ENCODE measurements around the gene PSMA5.

PSMA5 gene

DNA sequence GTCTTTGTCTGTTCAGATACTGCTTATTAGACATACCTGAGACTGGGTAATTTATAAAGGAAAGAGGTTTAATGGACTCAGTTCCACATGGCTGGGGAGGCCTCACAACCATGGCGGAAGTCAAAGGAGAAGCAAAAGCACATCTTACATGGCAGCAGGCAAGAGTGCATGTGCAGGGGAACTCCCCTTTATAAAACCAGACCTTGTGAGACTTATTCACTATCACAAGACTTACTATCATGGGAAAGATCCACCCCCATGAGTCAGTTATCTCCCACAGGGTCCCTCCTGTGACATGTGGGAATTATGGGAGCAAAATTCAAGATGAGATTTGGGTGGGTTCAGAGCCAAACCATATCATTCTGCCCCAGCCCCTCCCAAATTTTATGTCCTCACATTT, 7.1 kb upstream of the PSMA5 start:
- H3K4me3 ChIP-seq (ENCODE audit: low read length): no peak overlapping the region
- TF ChIP-seq, protein P1, sequence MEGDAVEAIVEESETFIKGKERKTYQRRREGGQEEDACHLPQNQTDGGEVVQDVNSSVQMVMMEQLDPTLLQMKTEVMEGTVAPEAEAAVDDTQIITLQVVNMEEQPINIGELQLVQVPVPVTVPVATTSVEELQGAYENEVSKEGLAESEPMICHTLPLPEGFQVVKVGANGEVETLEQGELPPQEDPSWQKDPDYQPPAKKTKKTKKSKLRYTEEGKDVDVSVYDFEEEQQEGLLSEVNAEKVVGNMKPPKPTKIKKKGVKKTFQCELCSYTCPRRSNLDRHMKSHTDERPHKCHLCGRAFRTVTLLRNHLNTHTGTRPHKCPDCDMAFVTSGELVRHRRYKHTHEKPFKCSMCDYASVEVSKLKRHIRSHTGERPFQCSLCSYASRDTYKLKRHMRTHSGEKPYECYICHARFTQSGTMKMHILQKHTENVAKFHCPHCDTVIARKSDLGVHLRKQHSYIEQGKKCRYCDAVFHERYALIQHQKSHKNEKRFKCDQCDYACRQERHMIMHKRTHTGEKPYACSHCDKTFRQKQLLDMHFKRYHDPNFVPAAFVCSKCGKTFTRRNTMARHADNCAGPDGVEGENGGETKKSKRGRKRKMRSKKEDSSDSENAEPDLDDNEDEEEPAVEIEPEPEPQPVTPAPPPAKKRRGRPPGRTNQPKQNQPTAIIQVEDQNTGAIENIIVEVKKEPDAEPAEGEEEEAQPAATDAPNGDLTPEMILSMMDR (conservative IDR thresholded peaks at IDR 0.05; ENCODE audit: low read depth, low read length): no peak
- no peak for DNase-seq (ENCODE audit: low read depth)

DNA sequence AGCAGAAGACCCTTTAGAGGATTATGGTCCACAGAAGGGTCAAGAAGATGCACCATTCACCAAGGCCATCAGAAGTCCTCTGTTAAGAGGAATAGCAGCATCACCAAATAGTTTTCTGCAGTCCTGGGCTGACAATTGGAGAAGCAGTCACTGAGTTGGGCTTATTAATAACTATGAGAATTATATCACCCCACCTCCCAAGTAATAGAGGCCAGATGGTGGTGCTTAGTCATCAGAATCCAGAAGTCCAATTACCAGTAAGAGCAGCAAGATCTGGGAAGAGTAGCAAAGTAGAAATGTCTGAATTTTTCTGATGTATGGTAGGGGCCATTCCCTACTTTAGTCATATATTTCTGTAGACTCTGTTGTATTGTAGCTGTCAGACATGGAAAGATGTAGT, 6.1 kb upstream of the PSMA5 start:
- no peak overlapping the region for H3K4me3 ChIP-seq (ENCODE audit: low read length)
- TF ChIP-seq, protein P1 (conservative IDR thresholded peaks at IDR 0.05; ENCODE audit: low read depth, low read length): no peak
- DNase-seq (ENCODE audit: low read depth): no peak

- DNase-seq (ENCODE audit: low read depth): no peak
- TF ChIP-seq, protein P1 (conservative IDR thresholded peaks at IDR 0.05; ENCODE audit: low read depth, low read length): no peak
- peak overlapping the region; percentile 94 for H3K4me3 ChIP-seq (ENCODE audit: low read length)
Measured at GRCh38 chr1:109427171-109427467, 871 bp upstream of the PSMA5 start.

GRCh38 chr1:109425391-109426280, 612 bp downstream of the PSMA5 start:
- H3K4me3 ChIP-seq (ENCODE audit: low read length): peak overlapping the region; percentile 94
- TF ChIP-seq, protein P1 (conservative IDR thresholded peaks at IDR 0.05; ENCODE audit: low read depth, low read length): no peak
- DNase-seq (ENCODE audit: low read depth): peak; percentile 19

DNA sequence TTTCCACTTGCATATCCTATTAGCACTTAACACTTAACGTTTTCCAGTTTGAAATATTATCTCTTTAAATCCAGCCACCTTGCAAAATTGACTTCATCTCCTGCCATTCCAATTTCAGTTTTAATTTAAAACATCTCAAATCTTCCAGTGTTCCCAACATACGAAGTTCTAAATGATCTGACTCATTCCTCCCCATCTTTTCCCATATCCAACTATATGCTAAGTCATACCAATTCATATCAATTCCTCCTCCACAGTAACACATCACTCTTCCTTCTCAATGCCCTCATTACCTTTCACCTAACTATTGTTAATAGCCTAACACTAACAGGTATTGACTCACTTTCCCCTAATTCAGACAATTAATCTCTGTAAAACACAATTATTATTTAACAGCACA, 2.8 kb downstream of the PSMA5 start:
- no peak for DNase-seq (ENCODE audit: low read depth)
- TF ChIP-seq, protein P1 (conservative IDR thresholded peaks at IDR 0.05; ENCODE audit: low read depth, low read length): no peak
- H3K4me3 ChIP-seq (ENCODE audit: low read length): no peak overlapping the region

GRCh38 chr1:109412551-109412950, 13.7 kb downstream of the PSMA5 start:
- no peak overlapping the region for H3K4me3 ChIP-seq (ENCODE audit: low read length)
- TF ChIP-seq, protein P1 (conservative IDR thresholded peaks at IDR 0.05; ENCODE audit: low read depth, low read length): no peak
- DNase-seq (ENCODE audit: low read depth): no peak

DNA sequence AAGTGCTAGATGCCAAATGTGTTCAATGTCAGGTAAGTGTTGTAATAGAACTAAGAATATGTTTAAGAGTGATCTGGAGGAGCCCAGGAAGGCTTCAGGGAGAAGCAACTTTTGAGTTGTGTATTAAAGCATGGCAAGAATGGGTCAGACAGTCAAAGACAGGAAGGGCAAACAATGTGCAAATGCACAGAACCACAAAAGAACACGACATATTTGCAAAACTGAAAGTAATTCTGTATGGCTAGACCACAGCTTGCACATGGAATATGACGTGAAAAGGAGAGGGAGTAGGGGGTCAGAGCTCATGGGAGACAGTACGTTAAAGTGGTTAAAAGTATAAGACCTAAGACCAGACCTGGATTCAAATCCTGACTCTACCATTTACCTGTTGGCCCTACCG, 21.4 kb downstream of the PSMA5 start:
- TF ChIP-seq, protein P1 (conservative IDR thresholded peaks at IDR 0.05; ENCODE audit: low read depth, low read length): no peak
- DNase-seq (ENCODE audit: low read depth): no peak
- H3K4me3 ChIP-seq (ENCODE audit: low read length): no peak overlapping the region

Data from retinal pigment epithelial cell (primary cell).